ENCODE measurements around the gene CD55.
"Not testable (repeated sequence)": the region's sequence is repeated elsewhere in the genome, so short reads cannot be mapped to it uniquely, and the experiment has no call there.

Gene CD55

DNA sequence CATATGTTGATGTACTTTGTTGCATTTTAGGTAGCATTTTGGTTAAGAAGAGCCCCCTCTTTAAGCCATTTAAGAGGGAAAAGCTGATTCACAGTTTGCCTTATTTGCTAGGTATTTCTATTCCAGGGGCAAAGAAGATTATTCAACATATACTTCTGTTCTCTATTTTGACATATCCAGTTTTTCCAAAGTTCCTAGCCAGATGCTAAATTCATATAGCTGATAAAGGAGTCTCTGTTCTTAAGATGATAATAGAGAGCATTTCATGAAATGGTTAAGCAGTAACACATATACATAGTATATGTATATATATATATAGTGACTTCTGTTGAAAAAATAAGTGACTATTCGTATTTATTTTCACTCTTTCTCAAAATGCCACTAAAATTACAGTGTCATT is 15.5 kb upstream of the CD55 start:
- no peak for DNase-seq

DNA sequence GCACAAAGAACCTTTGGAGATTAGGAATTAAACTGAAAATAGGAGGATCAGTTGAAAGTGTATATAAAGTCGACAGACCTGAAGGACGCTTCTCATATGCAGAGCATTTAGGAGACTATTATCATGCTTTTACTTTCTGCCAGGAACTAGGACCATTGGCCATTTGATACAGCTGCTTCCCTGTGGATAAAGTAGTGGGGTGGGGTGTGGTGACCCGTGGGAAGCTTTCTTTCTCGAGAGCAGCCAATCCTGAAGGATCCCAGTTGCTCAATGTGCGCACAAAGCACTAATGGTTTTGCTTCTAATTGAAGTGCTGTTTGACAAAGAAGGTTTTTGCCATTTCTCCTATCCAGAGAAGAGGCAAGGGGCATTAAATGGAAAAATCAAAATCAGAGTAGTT is 14.9 kb upstream of the CD55 start:
- no peak for DNase-seq

DNA sequence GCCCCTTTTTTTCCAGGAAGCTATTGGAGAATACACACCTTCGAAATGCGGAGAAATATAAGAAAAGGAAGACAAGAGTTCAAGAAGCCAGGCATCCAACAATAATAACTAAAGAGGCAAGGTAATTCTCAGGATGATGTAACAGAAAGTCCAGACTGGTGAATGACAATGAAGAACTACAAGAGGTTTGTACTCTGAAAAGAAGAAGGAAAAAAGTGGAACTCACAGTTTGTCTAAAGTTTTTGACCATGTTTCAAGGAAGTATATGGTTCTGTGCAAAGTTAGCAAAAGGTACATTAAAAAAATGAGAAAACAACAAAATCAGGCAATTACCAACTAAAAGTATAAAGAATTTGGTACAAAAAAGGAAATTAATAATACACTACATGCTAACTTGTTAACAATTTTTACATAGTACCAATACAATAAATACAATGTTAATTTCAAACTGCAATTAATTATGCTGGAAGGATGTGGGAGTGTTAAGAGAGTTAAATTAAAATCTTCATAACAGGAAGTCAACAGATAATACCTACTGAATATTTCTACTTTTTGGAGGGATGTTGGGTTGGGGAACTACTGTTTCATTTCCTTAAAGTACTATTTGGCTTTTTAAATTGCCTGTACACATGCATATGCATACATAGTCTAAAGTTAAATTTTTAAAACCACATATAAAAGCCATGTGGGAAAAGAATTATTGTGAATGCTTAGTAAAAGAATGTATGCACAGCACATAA is 12.9 kb upstream of the CD55 start:
- DNase-seq: no peak

DNA sequence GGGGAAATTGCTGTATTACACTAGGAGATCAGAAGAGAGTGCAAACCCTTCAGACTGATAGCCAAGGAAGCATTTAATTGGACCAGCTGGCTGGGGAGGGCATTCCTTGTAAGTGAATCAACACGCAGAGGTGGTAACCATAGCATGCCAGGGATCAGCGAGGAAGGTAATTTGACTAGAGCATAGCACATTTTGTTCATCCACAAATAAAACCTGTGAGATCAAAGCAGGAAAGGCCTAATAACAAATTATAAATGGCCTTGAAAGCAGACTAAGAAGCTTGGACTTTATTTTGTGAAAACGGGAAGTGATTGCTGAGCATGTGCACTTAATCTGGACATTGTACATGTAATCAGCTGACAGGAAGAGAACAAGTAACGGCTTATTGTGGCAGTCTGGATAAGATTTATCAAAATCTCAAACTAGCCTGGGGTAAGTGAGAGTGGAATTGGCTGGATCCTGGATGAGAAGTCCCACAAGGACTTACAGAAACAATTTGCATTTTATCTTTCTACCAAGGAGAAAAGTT is 11.7 kb upstream of the CD55 start:
- DNase-seq: no peak

DNA sequence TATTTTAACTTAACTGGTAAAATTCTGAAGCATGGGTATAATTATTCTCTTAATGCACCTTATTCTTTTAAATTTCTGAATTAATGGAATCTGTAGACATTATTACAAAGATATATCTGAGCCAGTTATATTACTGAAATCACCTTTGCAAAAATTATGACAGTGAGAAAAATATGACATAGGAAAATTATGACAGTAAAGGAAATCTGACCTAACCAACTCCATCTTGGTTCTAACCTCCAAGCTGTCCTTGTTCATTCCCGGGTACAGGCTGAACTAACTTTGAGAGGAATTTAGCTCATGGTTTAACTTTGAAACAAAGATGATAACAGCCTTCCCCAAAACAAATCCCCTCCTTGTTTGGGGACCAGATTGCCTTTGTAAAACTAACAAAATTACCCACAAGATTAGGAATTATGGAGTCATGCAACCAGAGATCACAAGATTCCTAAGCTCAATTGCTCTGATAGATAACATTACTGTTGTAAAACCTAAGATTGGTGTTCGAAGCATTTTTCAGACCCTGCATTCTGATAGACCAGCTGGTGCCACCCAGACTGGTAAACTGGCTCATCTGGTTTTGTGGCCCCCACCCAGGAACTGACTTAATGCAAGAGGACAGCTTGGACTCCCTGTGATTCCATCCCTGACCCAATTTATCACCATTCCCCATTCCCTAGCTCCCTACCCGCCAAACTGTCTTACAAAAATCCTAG is 9.4 kb upstream of the CD55 start:
- DNase-seq: no peak

DNA sequence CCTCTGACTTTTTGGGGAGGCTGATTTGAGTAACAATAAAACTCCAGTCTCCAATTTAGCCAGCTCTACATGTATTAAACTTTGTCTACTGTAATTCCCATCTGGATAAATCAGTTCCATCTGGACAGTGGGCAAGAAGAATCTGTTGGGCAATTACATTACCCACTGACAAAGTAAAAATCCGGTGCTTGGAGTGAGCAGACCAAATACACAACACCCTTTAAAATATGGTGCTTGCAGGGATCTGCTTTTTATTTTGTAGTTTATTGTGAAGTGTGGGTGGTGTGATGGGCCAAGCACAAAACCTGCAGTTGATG is 8.9 kb upstream of the CD55 start:
- DNase-seq: no peak

DNA sequence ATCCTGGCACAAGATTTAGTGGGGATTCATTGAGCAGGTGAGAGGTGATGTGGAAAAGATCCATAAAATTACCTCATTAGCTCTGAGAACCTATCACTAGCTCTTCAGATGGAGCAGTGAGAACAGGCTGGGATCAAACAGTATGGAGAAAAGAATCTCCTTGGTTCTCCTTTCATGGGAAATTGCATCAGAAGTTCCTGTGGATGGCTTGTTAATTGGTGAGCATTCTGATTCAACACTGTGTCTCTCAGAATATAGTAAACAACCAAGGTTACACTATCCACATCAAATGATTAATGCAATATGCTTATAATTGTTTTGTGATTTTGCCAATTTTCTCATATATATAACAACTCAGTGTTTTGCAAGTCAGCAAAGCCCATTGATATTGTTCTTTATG is 8.3 kb upstream of the CD55 start:
- DNase-seq: no peak

DNA sequence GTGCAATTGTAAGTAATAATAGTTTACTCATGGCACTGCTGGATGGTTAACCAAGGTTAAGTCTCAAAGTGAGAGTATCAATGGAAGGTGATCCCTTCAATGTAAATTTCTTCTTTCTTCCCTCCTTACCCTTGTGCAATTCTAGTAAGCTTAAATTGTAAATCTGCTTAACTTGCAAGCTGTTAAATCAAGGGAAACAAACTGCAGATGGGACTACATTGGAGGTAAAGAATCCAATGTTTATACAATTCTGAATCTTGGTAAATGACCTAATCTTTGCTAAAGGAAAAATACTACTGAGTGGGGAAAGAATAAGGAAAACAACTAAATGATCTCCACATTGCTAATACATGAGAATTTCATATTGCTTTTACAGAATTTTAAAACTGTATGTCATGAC is 6.7 kb upstream of the CD55 start:
- no peak for DNase-seq

DNA sequence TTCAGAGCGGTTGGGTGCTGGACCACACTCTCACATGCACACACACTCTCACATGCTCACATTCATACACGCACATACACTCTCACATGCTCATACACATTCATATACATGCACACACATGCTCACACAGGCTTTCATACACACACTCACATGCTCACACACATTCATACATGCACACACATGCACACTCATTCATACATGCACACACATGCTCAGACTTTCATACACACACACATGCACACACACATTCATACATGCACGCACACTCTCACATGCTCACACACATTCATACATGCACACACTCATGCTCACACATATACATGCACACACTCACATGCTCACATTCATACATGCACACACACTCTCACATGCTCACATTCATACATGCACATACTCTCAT is 6.0 kb upstream of the CD55 start:
- DNase-seq: no peak

DNA sequence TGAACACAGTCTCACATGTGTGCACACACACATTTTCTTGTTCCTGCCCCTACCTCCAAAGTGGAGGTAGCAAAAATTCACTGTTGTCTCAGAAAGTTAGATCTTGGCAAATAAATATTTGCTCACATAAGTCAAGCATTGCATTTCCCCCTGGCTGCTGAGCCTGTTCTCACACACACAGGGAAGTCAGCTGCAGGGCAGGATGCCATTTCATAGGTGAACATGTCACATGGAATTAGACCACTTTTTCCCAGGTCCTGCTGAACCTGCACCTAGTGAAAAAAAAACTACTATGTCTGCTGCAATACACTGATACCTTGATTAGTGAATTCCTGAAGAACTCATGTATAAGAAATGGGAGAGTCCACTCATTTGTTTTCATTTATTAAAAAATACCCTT is 5.3 kb upstream of the CD55 start:
- DNase-seq: no peak

DNA sequence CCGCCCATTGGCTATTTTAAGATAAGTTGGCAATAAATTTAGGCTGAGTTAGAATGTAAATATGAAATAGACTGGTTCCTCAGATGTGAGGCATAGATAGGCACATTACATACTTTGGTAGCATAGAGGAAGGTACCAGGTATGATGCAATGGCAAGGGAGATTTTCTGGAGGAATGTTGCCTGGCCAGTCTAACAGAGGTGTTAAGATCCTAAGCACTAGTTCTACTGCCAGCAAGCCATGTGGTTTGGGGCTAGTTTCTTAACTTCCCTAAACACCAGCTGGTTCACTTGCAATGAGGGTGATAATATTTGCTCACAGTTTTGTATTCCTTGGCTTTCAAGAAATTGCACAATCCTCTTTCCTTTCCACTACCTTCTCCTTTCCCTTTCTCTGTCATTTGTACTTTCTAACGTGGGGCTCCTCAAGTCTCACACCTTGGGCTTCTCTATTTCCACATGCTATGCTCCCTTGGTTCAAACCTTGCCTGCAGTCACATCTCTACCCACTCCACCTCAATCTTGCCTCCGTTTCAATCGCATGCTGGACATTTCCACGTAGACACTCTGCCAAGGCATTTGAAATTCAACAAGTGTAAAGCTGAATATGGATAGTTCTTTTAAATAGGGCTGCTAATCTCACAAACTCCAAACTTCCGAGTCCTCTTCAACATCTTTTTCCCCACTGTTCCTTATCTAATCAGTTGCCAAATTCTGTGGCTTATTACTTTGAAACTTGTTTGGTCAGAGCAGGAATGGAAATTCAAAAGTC is 4.7 kb upstream of the CD55 start:
- DNase-seq: no peak

DNA sequence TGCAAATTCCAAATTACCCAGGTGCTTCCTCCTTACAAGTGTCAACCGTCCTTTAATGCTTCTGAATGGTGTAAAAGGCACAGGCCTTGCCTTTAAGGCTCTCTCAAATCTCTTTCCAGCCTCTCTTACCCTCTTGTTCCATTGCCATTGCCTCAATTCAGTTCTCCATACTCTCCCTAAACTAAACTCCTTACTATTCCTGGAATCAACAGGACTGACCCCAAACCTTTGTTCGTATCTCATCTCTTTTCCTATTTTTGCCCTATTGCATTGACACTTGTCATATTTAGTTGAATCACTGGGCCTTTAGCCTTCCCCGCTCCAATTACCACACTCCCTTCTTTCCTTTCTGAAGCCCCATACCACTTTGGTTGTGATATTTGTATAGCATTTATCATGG is 3.9 kb upstream of the CD55 start:
- DNase-seq: no peak

DNA sequence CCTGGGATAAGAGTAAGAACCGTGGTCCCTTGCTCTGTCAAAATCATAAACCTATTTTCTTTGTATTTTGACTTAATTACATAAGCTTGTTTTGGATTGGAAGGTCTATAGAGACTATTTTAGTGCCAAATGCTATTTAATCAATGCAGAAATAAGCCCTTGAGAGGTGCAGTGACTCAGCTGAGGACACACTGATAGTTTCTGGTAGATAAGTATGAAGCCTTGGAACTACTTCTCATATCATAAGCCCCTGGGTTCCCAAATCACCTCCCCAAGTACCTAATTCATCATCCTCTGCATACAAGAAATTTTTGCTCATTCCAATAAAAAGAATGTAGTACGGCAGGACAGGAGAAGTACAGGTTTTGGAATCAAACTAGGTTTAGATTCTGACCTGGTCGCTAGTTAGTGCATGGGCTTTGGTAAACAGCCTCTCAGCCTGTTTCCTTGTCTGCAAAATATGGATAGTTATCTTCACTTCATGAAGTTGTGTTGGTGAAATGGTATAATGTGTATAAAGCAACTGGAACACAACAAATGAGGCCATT is 3.3 kb upstream of the CD55 start:
- no peak for DNase-seq

DNA sequence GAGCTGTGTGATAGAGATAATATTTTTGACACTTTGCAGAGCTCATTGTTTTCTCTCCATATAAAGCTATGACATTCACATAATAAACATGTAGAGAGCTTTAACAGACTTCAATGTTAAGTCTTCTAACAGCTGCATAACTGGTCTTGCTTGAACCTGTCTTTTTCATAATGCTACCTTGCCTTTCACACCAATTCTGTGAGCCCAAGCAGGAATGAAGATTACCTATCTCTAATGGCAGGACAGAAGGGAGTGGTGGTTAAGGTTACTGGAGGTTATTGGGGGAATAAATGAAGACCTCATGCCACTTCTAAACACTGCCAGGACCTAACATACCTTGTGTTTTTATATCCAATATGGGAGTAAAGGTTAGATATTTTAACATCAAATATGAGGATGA is 2.3 kb upstream of the CD55 start:
- DNase-seq: no peak

DNA sequence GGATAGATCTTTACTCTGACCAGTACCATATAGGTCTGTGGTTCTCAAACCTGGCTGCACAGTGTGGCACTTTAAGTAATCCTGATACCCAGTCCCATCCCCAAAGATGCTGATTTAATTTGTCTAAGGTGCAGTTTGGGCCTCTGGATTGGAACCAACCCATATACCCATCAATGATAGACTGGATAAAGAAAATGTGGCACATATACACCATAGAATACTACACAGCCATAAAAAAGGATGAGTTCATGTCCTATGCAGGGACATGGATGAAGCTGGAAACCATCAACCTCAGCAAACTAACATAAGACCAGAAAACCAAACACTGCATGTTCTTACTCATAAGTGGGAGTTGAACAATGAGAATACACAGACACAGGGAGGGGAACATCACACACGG is 1.4 kb upstream of the CD55 start:
- not testable (repeated sequence) for DNase-seq

DNA sequence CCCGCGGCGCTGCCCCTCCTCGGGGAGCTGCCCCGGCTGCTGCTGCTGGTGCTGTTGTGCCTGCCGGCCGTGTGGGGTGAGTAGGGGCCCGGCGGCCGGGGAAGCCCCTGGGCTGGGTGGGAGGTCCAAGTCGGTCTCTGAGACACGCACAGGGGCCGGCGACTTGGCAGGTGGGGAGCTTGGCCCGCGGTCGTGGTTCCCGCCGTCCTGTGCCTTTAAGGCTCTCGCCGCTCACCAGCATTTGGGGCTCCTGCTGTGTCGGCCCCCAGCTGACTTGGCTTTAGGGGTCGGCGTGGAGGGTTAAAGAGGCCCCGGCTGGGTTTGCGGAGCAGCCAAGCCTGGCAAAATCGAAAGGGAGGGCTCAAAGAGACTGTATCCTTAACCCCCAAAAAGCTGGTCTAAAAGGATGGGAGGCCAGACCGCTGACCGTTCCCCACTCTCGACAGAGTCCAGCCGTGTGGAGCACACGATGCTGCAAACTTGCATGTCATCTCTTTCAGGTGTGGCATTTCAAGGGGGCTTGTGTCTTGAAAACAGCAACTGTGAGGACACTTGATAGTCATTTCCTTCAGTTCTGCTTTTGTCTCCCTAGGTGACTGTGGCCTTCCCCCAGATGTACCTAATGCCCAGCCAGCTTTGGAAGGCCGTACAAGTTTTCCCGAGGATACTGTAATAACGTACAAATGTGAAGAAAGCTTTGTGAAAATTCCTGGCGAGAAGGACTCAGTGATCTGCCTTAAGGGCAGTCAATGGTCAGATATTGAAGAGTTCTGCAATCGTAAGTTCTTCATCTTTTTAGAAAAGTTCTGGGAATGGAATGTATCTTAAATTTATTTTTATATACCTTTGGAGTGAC is 540 bp downstream of the CD55 start:
- no peak for DNase-seq

DNA sequence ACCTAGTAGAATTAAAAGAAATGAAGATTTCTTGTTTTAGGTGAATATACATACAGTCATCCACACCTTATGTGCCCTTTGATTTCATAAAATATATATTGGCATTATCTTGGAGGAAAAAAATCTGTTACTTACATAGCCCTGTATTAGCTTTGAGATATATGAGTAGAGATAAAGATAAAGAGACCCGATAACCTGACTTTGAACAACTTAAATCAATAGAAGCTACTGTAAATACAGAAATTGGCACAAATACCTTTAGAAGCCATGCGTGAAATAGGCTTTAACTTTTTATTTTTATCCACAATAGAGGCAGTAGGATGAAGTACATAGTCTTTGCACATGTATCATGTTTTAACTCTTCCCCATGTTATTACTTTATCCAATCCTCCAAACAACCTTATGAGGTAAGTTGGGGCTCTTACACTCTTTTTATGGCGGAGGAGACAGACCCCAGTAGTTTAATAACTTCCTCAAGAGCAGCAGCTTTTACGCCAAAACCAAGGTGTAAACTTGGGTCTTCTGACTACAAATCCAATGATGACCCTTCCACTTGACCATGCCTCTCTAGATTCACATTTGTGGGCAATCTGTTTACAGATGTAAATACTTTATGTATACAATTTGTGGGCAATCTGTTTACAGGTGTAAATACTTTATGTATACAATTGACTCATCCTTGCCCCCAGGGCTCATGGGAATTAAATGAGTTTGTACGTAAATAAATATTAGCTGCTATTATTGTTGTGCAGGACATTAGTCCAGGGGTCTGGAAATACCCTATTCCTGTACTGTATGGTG is 2.1 kb downstream of the CD55 start:
- DNase-seq: no peak

DNA sequence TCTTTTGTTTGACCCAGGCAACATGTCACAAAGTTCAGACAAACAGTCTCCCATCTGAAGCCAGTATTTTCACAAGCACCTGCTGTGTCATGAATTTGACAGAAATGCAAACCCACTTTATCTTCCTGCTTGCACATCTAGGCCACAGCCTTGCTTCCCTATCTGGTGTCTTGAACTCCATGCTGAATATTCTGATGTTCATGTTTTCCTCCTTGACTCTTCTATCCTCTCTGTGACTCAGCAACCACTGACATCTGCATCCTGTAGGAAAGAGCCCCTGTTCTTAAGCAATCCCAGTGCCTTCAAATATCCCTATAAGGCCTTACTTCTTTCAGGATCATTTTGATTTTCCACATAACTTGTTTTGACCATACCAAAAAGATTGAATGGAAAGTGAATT is 6.5 kb downstream of the CD55 start:
- no peak for DNase-seq

DNA sequence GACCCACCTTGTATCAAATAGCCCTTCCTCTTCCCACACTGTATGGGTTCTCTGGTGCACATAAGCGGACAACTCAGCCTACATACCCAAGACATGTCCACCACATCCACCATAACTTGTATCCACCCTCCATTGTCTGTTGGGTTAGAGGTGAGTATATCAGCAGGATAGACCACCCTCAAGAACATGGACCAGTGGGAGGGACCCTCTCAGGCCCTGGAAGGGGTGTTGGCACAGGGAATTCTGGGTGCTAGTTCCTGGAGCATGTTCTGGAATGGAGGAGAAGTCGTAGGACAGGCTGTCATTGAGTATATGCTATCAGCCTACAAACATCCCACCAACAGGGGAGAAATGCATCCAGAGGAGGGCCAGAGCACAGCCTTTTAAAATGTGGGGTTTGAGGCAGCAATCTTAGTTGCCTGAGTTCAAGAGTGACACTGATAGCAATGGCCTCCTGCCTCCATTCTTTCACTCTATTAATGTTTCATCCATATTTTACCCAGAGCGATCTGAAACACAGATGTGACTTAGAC is 7.5 kb downstream of the CD55 start:
- DNase-seq: no peak

DNA sequence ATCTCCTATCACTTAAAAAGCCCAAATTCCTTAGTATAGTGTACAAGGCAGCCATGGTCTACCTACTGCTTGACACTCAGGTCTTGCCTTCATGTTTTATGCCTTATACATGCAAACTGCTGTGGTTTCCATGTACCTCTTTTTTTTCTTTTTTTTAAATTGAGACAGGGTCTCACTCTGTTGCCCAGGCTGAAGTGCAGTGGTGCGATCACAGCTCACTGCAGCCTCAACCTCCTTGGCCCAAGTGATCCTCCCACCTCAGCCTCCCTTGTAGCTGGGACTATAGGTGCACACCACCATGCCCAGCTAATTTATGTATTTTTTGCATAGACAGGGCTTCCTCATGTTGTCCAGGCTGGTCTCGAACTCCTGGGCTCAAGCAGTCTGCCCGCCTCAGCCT is 8.0 kb downstream of the CD55 start:
- no peak for DNase-seq

DNA sequence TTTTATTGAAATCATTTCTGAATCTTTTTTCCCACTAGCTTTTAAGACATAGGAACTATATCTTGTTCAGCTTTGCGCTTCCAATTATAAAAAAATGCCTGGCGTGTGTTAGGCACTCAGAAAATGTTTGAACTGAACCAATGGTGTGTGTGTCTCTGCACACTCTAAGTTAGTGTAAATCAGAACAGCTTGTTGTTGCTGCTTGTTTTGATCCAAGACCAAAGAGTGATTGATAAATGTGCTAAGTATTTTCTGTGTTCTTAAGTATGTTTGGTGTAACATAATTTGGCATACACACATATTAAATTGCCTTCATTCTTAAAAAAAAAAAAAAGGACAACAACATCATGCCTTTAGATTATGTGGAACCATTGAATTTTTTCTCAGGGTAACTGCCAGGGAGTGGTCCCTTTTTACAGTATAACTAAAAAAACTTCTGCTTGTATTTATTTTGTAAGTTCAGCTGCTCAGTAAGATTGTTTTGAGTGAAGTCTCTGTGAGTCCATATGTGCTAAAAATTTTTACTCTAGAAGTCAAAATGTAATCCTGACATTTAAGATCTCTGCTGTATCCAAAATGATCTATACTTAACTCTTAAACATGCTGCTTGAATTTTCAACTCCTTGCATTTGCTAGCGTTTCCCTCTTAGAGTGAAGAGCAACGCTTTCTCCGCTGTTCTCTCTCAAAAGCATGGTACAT is 8.7 kb downstream of the CD55 start:
- DNase-seq: no peak

All from NCI-H69 (cell line).